Kidney capillary endothelial cell (primary cell): Measurements from ENCODE around the gene PCNX4.
A peak's percentile ranks its signal among the peaks of the same experiment; 100 is the strongest.
"Not testable (repeated sequence)": the region's sequence is repeated elsewhere in the genome, so short reads cannot be mapped to it uniquely, and the experiment has no call there.

Experiments used
- DNase-seq: peaks from one replicate; pipeline ENCODE4 v3.0.0-alpha.2; 2018; ENCODE audit warnings: low spot score

Gene PCNX4

GRCh38 chr14:60091550-60092525 lies at the start of gene PCNX4:
PCNX4 (plus strand) TSS chr14:60091923; CDS start chr14:60107639, 15,716 bp downstream.
- peak; percentile 96 for DNase-seq

GRCh38 chr14:60047976-60048375 lies 43.7 kb upstream of the PCNX4 start:
- DNase-seq, result not testable (repeated sequence)

- no peak for DNase-seq
Measured at GRCh38 chr14:60051721-60052221, 40.0 kb upstream of the PCNX4 start.

GRCh38 chr14:60058087-60058486 lies 33.6 kb upstream of the PCNX4 start:
- DNase-seq, result no peak

GRCh38 chr14:60061371-60061770 lies 30.4 kb upstream of the PCNX4 start:
- DNase-seq, result no peak

GRCh38 chr14:60064491-60065072 lies 27.1 kb upstream of the PCNX4 start:
- DNase-seq, result peak; percentile 33

- DNase-seq, result no peak
Measured at GRCh38 chr14:60067882-60068281, 23.8 kb upstream of the PCNX4 start.

- no peak for DNase-seq
Measured at GRCh38 chr14:60079723-60080122, 12.0 kb upstream of the PCNX4 start.

- DNase-seq, result no peak
Measured at GRCh38 chr14:60085085-60085484, 6.6 kb upstream of the PCNX4 start.

GRCh38 chr14:60085693-60086092 lies 6.0 kb upstream of the PCNX4 start:
- DNase-seq, result no peak

- no peak for DNase-seq
Measured at GRCh38 chr14:60087668-60088067, 4.1 kb upstream of the PCNX4 start.

GRCh38 chr14:60089221-60089620 lies 2.5 kb upstream of the PCNX4 start:
- DNase-seq, result no peak

GRCh38 chr14:60090864-60091519 lies 731 bp upstream of the PCNX4 start:
- peak; percentile 46 for DNase-seq

GRCh38 chr14:60092526-60092920 lies 800 bp downstream of the PCNX4 start:
- DNase-seq, result peak; percentile 43

- DNase-seq, result no peak
Measured at GRCh38 chr14:60093080-60093479, 1.4 kb downstream of the PCNX4 start.

GRCh38 chr14:60093606-60094005 lies 1.9 kb downstream of the PCNX4 start:
- DNase-seq, result no peak

- DNase-seq, result peak; percentile 50
Measured at GRCh38 chr14:60094306-60094897, 2.7 kb downstream of the PCNX4 start.

GRCh38 chr14:60095231-60095630 lies 3.5 kb downstream of the PCNX4 start:
- DNase-seq, result no peak

- no peak for DNase-seq
Measured at GRCh38 chr14:60095781-60096450, 4.2 kb downstream of the PCNX4 start.

- DNase-seq, result no peak
Measured at GRCh38 chr14:60097974-60098373, 6.3 kb downstream of the PCNX4 start.

GRCh38 chr14:60099855-60100254 lies 8.1 kb downstream of the PCNX4 start:
- not testable (repeated sequence) for DNase-seq

- DNase-seq, result no peak
Measured at GRCh38 chr14:60101786-60102185, 10.1 kb downstream of the PCNX4 start.
